HG03025 (cell line): Measurements from ENCODE around the gene ZBTB8A.
"Not testable (repeated sequence)": the region's sequence is repeated elsewhere in the genome, so short reads cannot be mapped to it uniquely, and the experiment has no call there.

ENCODE experiments used
- ATAC-seq: cut with Tn5 transposase; IDR thresholded peaks from one replicate; pipeline ENCODE4 v1.9.1; 2021; ENCODE audit warnings: mild to moderate bottlenecking, moderate library complexity; ENCODE audit not compliant: unreplicated experiment, low FRiP score

Gene ZBTB8A

GRCh38 chr1:32536117-32536516 lies 3.1 kb upstream of the ZBTB8A start:
- no peak for ATAC-seq

GRCh38 chr1:32536764-32537163 lies 2.5 kb upstream of the ZBTB8A start:
- ATAC-seq, result no peak

- no peak for ATAC-seq
These were observed 651 bp downstream of the ZBTB8A start for GRCh38 chr1:32539584-32540571.

GRCh38 chr1:32540605-32541004 lies 1.4 kb downstream of the ZBTB8A start:
- ATAC-seq, result no peak

- no peak for ATAC-seq
These were observed 1.9 kb downstream of the ZBTB8A start for GRCh38 chr1:32541064-32541566.

GRCh38 chr1:32546611-32547010 lies 7.4 kb downstream of the ZBTB8A start:
- no peak for ATAC-seq

GRCh38 chr1:32549616-32550015 lies 10.4 kb downstream of the ZBTB8A start:
- no peak for ATAC-seq

- no peak for ATAC-seq
These were observed 15.1 kb downstream of the ZBTB8A start for GRCh38 chr1:32554288-32554687.

GRCh38 chr1:32557035-32557434 lies 17.8 kb downstream of the ZBTB8A start:
- ATAC-seq, result not testable (repeated sequence)

GRCh38 chr1:32557812-32558211 lies 18.6 kb downstream of the ZBTB8A start:
- no peak for ATAC-seq

- no peak for ATAC-seq
These were observed 29.7 kb downstream of the ZBTB8A start for GRCh38 chr1:32568929-32569328.

- ATAC-seq, result no peak
These were observed 41.3 kb downstream of the ZBTB8A start for GRCh38 chr1:32580348-32581017.

- no peak for ATAC-seq
These were observed 53.7 kb downstream of the ZBTB8A start for GRCh38 chr1:32592943-32593342.

GRCh38 chr1:32600034-32600433 lies 60.8 kb downstream of the ZBTB8A start:
- no peak for ATAC-seq

GRCh38 chr1:32605711-32606424 lies 66.6 kb downstream of the ZBTB8A start:
- ATAC-seq, result no peak

GRCh38 chr1:32606565-32607371 lies 67.5 kb downstream of the ZBTB8A start:
- no peak for ATAC-seq

GRCh38 chr1:32609180-32609579 lies 70.0 kb downstream of the ZBTB8A start:
- no peak for ATAC-seq

GRCh38 chr1:32611859-32612188 lies 72.6 kb downstream of the ZBTB8A start:
- ATAC-seq, result no peak

GRCh38 chr1:32612189-32612881 lies 73.1 kb downstream of the ZBTB8A start:
- ATAC-seq, result no peak

GRCh38 chr1:32613472-32613871 lies 74.2 kb downstream of the ZBTB8A start:
- ATAC-seq, result no peak
